ENCODE measurements around the gene CCR4. TPM values are rescaled to one million over a fixed set of nuclear protein-coding genes. Genes with fewer than 3 reads are reported as not detected.

Gene CCR4
- total RNA-seq, 2 donors from 2014 or later, result 0.14 to 1.2 TPM

DNA sequence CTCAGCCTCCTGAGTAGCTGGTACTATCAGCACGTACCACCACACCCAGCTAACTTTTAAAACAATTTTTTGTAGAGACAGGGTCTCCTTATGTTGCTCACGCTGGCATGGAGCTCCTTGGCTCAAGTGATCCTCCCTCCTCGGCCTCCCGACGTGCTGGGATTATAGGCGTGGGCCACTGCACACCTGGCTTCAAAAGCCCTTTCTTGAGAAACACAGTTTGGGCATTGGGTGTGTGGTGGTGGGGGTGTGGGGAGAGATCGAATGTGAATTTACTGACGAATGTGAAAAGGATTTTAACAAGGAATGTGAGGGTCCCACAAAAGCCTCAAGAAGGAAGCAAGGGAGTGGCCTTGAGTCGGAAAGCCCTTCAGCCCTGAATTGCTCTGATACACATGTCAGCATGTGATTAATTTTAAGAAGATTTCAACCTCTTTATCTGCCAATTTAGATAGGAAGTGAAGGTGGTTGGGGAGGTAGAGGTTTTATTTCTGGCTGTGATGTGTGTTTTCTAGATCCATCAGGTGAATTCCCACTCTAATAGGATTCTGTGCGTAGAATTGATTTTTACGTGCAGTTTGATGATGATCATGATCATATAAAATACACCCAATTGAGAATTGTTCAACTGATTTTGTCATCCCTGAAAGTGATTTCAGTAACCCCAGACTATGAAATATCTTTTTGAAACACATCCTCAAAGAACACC lies 1.1 kb downstream of the CCR4 start:
- intact Hi-C loops (cut with DNase I), result no loop called here
- Histone ChIP-seq H3K27me3 (replicated peaks; ENCODE audit: insufficient read depth) (no peaks in the 10 kb centered on the region), H3K4me3 (no peak overlapping the region), H3K36me3 (no peaks in the 10 kb centered on the region), H3K9me3 (no peaks in the 10 kb centered on the region), H3K27ac (no peak overlapping the region), H3K4me1 (replicated peaks) (no peaks in the 10 kb centered on the region)
- 89% methylated on average over 11 of the region's 11 CpGs for WGBS
- no peak for DNase-seq (ENCODE audit: low spot score)
- TF ChIP-seq, protein P1, sequence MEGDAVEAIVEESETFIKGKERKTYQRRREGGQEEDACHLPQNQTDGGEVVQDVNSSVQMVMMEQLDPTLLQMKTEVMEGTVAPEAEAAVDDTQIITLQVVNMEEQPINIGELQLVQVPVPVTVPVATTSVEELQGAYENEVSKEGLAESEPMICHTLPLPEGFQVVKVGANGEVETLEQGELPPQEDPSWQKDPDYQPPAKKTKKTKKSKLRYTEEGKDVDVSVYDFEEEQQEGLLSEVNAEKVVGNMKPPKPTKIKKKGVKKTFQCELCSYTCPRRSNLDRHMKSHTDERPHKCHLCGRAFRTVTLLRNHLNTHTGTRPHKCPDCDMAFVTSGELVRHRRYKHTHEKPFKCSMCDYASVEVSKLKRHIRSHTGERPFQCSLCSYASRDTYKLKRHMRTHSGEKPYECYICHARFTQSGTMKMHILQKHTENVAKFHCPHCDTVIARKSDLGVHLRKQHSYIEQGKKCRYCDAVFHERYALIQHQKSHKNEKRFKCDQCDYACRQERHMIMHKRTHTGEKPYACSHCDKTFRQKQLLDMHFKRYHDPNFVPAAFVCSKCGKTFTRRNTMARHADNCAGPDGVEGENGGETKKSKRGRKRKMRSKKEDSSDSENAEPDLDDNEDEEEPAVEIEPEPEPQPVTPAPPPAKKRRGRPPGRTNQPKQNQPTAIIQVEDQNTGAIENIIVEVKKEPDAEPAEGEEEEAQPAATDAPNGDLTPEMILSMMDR (IDR thresholded peaks at IDR 0.05), result no peak
- TF ChIP-seq POLR2AphosphoS5 (IDR thresholded peaks at IDR 0.05) (no peak), POLR2A (IDR thresholded peaks at IDR 0.05) (no peak)

- TF ChIP-seq POLR2A (IDR thresholded peaks at IDR 0.05) (no peak), POLR2AphosphoS5 (IDR thresholded peaks at IDR 0.05) (no peak)
- TF ChIP-seq, protein P1 (IDR thresholded peaks at IDR 0.05), result no peak
- H3K9me3 ChIP-seq, result no peaks in the 10 kb centered on the region
- DNase-seq (ENCODE audit: low spot score), result no peak
- no peaks in the 10 kb centered on the region for H3K27me3 ChIP-seq (replicated peaks; ENCODE audit: insufficient read depth)
- H3K36me3 ChIP-seq, result no peaks in the 10 kb centered on the region
- H3K4me3 ChIP-seq, result no peak overlapping the region
- no peaks in the 10 kb centered on the region for H3K4me1 ChIP-seq (replicated peaks)
- intact Hi-C loops (cut with DNase I), result no loop called here
- no peak overlapping the region for H3K27ac ChIP-seq
- WGBS, result 97% methylated on average over 1 of the region's 1 CpG
Measured at GRCh38 chr3:32954506-32954905, 3.1 kb downstream of the CCR4 start.

- TF ChIP-seq POLR2AphosphoS5 (IDR thresholded peaks at IDR 0.05) (no peak), POLR2A (IDR thresholded peaks at IDR 0.05) (no peak)
- TF ChIP-seq, protein P1 (IDR thresholded peaks at IDR 0.05), result no peak
- Histone ChIP-seq H3K9me3 (no peaks in the 10 kb centered on the region), H3K36me3 (no peaks in the 10 kb centered on the region), H3K27me3 (replicated peaks; ENCODE audit: insufficient read depth) (no peaks in the 10 kb centered on the region), H3K4me1 (replicated peaks) (no peaks in the 10 kb centered on the region), H3K4me3 (no peak overlapping the region), H3K27ac (no peak overlapping the region)
- WGBS, result 87% methylated on average over 14 of the region's 14 CpGs
- intact Hi-C loops (cut with DNase I), result no loop called here
- DNase-seq (ENCODE audit: low spot score), result no peak
Measured at GRCh38 chr3:32956750-32957570, 5.5 kb downstream of the CCR4 start.

DNA sequence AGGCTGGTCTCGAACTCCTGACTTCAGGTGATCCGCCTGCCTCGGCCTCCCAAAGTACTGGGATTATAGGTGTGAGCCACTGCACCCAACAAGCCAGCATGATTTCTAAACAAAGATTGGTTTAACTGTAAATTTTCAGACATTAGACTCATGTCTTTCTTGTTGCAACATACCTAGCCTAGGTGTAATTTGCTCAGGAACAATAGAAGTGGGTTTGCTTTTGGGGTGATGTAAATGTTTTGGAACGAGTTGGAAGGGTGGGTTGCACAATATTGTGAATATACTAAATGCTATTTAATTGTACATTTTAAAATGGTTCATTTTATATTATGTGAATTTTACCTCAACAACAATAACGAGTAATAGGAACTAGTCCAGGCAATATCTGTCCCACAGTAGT lies 7.1 kb downstream of the CCR4 start:
- no peaks in the 10 kb centered on the region for H3K4me1 ChIP-seq (replicated peaks)
- TF ChIP-seq, protein P1 (IDR thresholded peaks at IDR 0.05), result no peak
- no peak for TF ChIP-seq POLR2A (IDR thresholded peaks at IDR 0.05)
- TF ChIP-seq POLR2AphosphoS5 (IDR thresholded peaks at IDR 0.05), result no peak
- 74% methylated on average over 5 of the region's 5 CpGs for WGBS
- no peak overlapping the region for H3K4me3 ChIP-seq
- H3K9me3 ChIP-seq, result no peaks in the 10 kb centered on the region
- no peak for DNase-seq (ENCODE audit: low spot score)
- H3K27me3 ChIP-seq (replicated peaks; ENCODE audit: insufficient read depth), result no peaks in the 10 kb centered on the region
- intact Hi-C loops (cut with DNase I), result no loop called here
- H3K36me3 ChIP-seq, result no peaks in the 10 kb centered on the region
- H3K27ac ChIP-seq, result no peak overlapping the region

Data from prostate gland (tissue), 2 donors.